ENCODE results near the gene HRAS.

DNA sequence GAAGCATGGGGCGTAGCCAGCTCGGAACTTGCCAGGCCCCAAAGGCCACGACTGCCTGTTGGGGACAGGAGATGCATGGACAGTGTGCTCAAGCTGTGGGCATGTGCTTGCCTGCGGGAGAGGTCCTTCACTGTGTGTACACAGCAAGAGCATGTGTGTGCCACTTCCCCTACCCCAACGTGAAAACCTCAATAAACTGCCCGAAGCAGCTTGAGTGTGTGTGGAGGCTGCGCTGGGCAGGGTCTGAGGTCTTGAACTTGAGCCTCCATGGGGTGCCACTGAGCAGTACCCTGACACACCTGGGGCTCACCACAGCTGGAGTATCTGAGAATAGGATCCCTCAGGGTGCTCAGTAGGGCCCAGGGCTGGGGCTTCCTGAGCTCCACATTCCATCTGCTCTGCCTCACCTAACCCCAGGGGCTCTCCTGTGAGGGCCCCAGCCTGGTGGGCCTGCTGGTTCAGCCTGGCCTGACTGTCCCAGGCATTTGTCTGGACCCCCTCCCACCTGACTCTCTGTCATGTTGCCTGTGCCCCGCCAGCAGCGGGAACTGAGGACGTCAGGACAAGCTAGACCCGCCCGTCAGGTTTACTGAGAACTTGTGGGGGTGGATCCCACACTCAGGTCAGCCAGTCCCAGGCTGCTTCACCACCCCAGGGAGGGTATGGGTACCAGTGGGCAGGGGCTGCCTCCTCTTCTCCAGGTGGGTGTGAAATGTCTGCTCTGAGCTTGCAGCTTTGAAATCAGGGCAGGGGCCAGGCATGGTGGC, 28.6 kb upstream of the HRAS start:
- TF ChIP-seq POLR2AphosphoS5 (IDR thresholded peaks at IDR 0.05; ENCODE audit: low read depth, low read length): no peak
- TF ChIP-seq TAF1 (IDR thresholded peaks at IDR 0.05; ENCODE audit: borderline replicate concordance, insufficient read depth, low read length): no peak
- TF ChIP-seq FOXP2 (optimal IDR thresholded peaks at IDR 0.05; ENCODE audit: borderline replicate concordance, extremely low read depth, extremely low read length, insufficient read depth): no peak
